GM12874 (cell line): Measurements from ENCODE around the gene BIN1.

Source experiments
- CTCF ChIP-seq: IDR thresholded peaks from 2 replicates; pipeline ENCODE4 v1.5.1; 2011; ENCODE audit warnings: low read depth, mild to moderate bottlenecking, control low read depth, low read length, moderate library complexity; ENCODE audit not compliant: insufficient read depth

Gene BIN1

GRCh38 chr2:127102521-127103242 lies 4.3 kb downstream of the BIN1 start:
- no peak for TF ChIP-seq CTCF

DNA sequence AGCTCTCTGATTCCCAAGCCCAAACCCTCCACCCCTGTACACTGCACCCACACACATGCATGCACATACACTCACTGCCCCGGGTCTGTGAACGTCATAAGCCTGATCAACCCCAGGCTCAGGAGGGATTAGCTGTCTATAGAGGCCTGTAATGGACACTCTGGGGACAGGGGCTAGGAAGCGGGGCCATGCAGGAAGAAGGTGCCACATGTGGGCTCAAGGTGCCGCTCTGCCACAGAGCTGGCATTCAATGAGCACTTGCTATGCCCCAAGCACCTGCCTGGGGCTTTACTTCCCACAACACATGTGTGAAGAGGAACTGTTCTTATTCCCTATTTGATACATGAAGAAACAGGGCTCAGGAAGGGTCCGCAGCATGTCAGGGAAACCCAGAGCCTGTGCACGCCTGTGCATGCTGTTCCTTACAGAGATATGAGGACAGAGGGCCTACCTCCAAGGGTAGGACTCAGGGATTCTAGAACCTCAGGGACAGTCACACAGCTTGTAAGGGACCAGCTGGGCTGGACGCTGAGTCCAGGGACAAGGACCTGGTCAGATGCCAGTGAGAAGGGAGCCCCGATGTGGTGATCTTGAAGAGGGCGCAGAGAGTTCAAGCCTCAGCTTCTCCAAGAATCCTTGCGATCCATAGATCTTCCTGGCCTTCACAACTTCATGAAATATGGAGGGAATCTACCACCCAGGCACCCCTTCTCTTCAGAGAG lies 5.0 kb downstream of the BIN1 start:
- no peak for TF ChIP-seq CTCF

- TF ChIP-seq CTCF = no peak
Observed at GRCh38 chr2:127101048-127101611, 5.8 kb downstream of the BIN1 start.

- TF ChIP-seq CTCF = no peak
Observed at GRCh38 chr2:127100251-127101047, 6.5 kb downstream of the BIN1 start.

DNA sequence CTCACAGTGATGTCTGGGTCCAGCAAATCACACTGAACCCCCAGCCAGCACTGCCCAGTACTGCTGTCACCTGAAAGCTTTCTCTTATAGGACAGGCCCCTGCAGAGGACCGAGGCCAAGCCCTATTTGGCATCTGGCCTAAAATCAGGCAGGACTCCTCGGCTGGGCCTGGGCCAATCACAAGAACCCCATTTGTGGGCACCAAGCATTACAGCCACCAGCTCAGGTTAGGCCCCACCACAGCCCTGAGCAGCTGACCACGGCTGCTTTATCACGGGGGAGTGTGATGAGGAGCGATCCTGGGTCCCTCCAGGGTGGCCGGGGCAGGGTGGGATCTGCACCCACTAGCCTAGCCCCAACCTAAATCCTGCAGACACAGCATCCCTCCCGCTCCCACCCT lies 8.2 kb downstream of the BIN1 start:
- TF ChIP-seq CTCF = no peak

DNA sequence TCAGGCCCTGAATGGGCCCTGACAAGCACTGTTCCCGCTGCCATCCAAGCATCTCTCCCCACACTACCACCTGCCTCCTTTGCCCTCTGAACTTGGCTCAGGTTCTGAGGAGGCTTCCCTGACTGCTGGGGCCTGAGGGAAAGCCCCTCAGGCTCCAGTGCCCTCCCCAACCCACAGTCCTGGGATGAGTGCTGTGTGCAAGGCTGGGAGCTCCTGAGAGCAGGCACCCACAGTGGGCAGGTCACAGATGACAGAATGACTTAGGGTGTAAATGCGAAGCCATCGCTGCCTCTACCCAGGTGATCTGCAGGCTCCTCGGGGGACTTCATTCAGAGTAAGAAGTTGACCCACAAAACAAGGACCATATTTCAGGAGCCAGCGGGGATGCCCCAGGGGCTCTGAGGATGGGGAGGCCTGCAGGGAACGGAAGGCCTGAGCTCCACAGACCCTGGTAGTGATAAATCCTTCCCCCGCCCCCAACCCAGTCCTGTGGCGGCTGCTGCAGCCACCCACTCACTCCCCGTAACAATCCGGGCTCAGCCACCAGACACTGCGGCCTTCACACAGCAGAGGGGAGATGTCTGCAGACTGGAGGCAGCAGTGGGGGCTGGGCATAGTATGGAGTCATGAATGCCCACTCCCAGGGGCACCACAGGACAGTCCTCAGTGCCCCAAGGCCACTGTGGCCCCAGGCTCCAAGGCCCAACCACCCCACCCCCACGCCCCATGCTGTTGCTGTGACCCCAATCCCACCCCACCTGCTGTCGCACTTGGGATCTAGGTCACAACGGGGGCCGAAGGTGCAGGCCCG lies 8.9 kb downstream of the BIN1 start:
- TF ChIP-seq CTCF = no peak
